Ishikawa (cell line): ENCODE measurements around the gene NEUROD6.

Experiments used
- CEBPB ChIP-seq: IDR thresholded peaks from 2 replicates; pipeline ENCODE4 v1.6.1; 2012
- CREB1 ChIP-seq: IDR thresholded peaks from 2 replicates; pipeline ENCODE4 v1.6.1; 2012; ENCODE audit warnings: low read depth
- EGR1 ChIP-seq: IDR thresholded peaks from 2 replicates; pipeline ENCODE4 v1.6.1; 2012
- EP300 ChIP-seq: IDR thresholded peaks from 2 replicates; pipeline ENCODE4 v1.6.1; 2012; ENCODE audit warnings: borderline replicate concordance
- FOXM1 ChIP-seq: IDR thresholded peaks from 2 replicates; pipeline ENCODE4 v1.6.1; 2012; ENCODE audit warnings: low read depth, borderline replicate concordance
- NFIC ChIP-seq: IDR thresholded peaks from 2 replicates; pipeline ENCODE4 v1.6.1; 2012
- RAD21 ChIP-seq: IDR thresholded peaks from 2 replicates; pipeline ENCODE4 v1.6.1; 2012; ENCODE audit warnings: low read depth
- REST ChIP-seq: IDR thresholded peaks from 2 replicates; pipeline ENCODE4 v1.6.1; 2012; ENCODE audit warnings: low read depth, mild to moderate bottlenecking
- TAF1 ChIP-seq: IDR thresholded peaks from 2 replicates; pipeline ENCODE4 v1.6.1; 2012; ENCODE audit warnings: low read depth, mild to moderate bottlenecking
- TCF12 ChIP-seq: IDR thresholded peaks from 2 replicates; pipeline ENCODE4 v1.6.1; 2012; ENCODE audit warnings: low read depth
- TEAD4 ChIP-seq: IDR thresholded peaks from 2 replicates; pipeline ENCODE4 v1.6.1; 2012
- USF1 ChIP-seq: IDR thresholded peaks from 2 replicates; pipeline ENCODE4 v1.6.1; 2012
- YY1 ChIP-seq: IDR thresholded peaks from 2 replicates; pipeline ENCODE4 v1.6.1; 2012; ENCODE audit warnings: low read depth
- ZBTB7A ChIP-seq: IDR thresholded peaks from 2 replicates; pipeline ENCODE4 v1.6.1; 2012; ENCODE audit warnings: low read depth
- TF ChIP-seq, protein P1 (sequence below): IDR thresholded peaks from 2 replicates; pipeline ENCODE4 v1.6.1; 2012

The NEUROD6 gene

GRCh38 chr7:31372231-31372959, 31.9 kb upstream of the NEUROD6 start:
- TF ChIP-seq EP300, result no peak
- TF ChIP-seq YY1, result no peak
- TF ChIP-seq NFIC, result no peak
- TF ChIP-seq FOXM1, result no peak
- no peak for TF ChIP-seq TCF12
- no peak for TF ChIP-seq RAD21
- no peak for TF ChIP-seq CEBPB
- TF ChIP-seq USF1, result no peak
- TF ChIP-seq EGR1, result no peak
- no peak for TF ChIP-seq TEAD4

DNA sequence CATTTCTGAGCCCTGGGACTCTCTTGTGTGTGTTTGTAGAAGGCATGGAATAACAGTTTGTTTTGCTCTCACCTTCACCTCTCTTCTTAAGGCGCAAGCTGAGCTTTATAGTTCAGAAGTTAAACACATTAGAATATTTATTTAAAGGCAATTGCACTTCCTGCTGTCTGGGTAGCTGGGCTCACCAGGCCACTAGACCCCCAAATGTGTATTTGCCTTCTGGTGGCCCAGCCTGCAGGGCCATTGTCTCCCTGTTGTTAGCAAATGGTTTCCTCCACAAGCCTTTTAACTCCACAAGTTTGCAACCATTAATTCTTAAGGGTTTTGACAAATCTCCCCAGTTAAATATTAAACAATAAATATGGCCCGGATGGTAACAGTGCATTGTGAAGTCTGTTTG, 31.1 kb upstream of the NEUROD6 start:
- TF ChIP-seq, protein P1, sequence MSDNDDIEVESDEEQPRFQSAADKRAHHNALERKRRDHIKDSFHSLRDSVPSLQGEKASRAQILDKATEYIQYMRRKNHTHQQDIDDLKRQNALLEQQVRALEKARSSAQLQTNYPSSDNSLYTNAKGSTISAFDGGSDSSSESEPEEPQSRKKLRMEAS, result no peak

DNA sequence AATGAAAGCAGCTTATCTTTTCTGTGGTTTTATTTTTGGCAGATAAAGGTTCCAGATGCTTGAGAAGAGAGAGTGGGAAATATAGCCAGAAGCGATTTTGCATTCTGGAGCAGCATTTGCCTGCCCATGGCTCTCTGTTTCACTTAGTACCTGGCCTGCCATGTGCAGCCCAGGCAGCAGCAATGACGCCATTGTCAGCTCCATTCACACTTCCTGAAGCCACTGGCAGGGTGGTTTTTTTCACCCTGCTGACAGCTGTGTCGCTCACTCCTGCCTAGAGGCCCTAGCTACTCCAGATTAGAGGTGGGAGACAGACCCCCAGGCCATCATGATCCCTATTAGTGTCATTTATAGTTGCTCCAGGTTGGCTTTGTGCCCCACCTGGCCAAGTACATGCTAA, 30.1 kb upstream of the NEUROD6 start:
- no peak for TF ChIP-seq ZBTB7A
- no peak for TF ChIP-seq CREB1
- no peak for TF ChIP-seq RAD21
- no peak for TF ChIP-seq CEBPB
- no peak for TF ChIP-seq TEAD4
- TF ChIP-seq NFIC, result no peak
- no peak for TF ChIP-seq YY1
- no peak for TF ChIP-seq TAF1
- no peak for TF ChIP-seq FOXM1
- no peak for TF ChIP-seq REST
- no peak for TF ChIP-seq TCF12
- TF ChIP-seq, protein P1, result no peak

- TF ChIP-seq REST (no peak), ZBTB7A (no peak), CREB1 (no peak), EP300 (no peak), EGR1 (no peak)
Measured at GRCh38 chr7:31368620-31369019, 28.1 kb upstream of the NEUROD6 start.

- no peak for TF ChIP-seq CREB1
- TF ChIP-seq CEBPB, result no peak
- TF ChIP-seq NFIC, result no peak
- TF ChIP-seq YY1, result no peak
- no peak for TF ChIP-seq TAF1
- no peak for TF ChIP-seq TCF12
- TF ChIP-seq TEAD4, result no peak
- TF ChIP-seq USF1, result no peak
- TF ChIP-seq RAD21, result no peak
- no peak for TF ChIP-seq EP300
- no peak for TF ChIP-seq EGR1
- no peak for TF ChIP-seq REST
- TF ChIP-seq FOXM1, result no peak
- TF ChIP-seq, protein P1, result no peak
- no peak for TF ChIP-seq ZBTB7A
Measured at GRCh38 chr7:31363496-31363895, 23.0 kb upstream of the NEUROD6 start.
